Ovary (tissue), 3 donors: ENCODE data around the gene ZDHHC19.

Experiments used
- EP300 ChIP-seq: sonication (generic); formaldehyde crosslinking; IDR thresholded peaks from one replicate; pipeline ENCODE4 v1.6.1; 2017; ENCODE audit warnings: antibody characterized with exemption
- TF ChIP-seq, protein P1 (sequence below), 3 donors: fragments of 450-650 bp in 2 of 3; fragments of 200-600 bp in 1 of 3; IDR thresholded peaks; one replicate each; pipeline versions ENCODE4 v1.5.1 to v1.8.0; 2016 to 2022; ENCODE audit warnings: antibody characterized with exemption in 3 of 3, mild to moderate bottlenecking in 1 of 3
- donor health status: DM: no; HTN: no; CAD: no.

DNA sequence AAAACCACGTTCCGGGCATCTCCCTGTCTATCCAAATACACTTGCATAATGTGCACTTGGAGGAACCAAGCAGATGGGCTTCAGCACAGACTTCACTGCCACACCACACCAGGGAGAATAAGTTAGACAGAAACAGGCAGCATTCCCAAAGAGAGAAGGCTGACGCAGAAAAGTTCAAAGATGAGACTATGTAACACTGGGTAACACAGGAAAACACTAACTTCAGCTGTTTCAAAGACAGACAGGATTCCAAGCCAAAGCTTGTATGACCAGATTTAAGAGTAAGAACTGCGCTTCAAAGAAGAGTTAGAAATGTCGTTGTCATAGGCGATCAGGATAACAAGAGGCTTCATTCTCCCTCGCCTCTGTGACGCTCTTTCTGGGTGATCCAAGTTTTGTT lies 25.0 kb upstream of the ZDHHC19 start:
- TF ChIP-seq, protein P1, sequence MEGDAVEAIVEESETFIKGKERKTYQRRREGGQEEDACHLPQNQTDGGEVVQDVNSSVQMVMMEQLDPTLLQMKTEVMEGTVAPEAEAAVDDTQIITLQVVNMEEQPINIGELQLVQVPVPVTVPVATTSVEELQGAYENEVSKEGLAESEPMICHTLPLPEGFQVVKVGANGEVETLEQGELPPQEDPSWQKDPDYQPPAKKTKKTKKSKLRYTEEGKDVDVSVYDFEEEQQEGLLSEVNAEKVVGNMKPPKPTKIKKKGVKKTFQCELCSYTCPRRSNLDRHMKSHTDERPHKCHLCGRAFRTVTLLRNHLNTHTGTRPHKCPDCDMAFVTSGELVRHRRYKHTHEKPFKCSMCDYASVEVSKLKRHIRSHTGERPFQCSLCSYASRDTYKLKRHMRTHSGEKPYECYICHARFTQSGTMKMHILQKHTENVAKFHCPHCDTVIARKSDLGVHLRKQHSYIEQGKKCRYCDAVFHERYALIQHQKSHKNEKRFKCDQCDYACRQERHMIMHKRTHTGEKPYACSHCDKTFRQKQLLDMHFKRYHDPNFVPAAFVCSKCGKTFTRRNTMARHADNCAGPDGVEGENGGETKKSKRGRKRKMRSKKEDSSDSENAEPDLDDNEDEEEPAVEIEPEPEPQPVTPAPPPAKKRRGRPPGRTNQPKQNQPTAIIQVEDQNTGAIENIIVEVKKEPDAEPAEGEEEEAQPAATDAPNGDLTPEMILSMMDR (IDR thresholded peaks at IDR 0.05), result no peak
- TF ChIP-seq EP300, result no peak
